Measurements from ENCODE around the gene C2CD2L. TPM values are rescaled to one million over a fixed set of nuclear protein-coding genes. Genes with fewer than 3 reads are reported as not detected.

C2CD2L gene
- total RNA-seq, 1 experiment from 2014 or later, result 5.6 TPM

DNA sequence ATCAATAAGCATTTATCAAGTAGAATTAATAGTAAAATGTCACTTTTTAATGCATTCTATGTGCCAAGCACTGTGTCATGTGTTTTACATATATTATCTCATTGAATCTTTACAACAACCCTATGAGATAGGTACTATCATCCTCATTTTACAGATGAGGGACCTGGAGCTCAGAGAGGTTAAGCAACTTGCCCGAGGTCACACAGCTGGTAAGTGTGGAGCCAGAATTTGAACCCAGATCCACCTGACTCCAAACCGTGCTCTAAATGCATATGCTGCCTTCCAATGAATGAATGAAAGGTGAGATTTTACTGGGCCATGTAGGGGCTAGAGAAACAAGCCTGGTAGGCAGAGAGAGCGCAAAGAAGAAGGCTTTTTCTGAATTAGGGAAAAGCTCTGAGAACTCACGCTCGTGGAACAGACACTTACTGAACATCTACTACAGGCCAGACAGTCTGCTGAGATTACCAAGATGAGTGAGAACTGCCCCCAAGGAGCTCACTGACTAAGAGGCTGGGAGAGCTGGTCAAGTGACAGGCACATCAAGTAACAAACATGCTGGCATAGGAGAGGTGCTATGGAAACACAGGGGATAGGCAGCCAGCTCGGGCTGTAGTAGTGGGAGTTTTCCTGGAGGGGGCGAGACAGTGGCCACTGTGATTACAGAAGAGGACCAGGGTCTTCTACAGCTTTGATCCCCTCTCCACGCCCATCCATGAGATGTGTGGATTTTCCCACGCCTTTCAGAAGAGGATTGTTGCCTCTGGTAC lies 46.1 kb downstream of the C2CD2L start:
- Mint-ChIP-seq H3K9me3 (no peaks in the 10 kb centered on the region), H3K4me3 (no peak overlapping the region), H3K27ac (peak overlapping the region in 1 of 3 experiments; percentile 59; a peak in 1 of 7 replicates), H3K27me3 (ENCODE audit: low read depth) (peaks cover 58% of the 10 kb centered on the region), H3K4me1 (peaks cover 11 to 18% of the 10 kb centered on the region in 2 experiments), H3K36me3 (ENCODE audit: insufficient read depth in 1 of 3, low read depth in 3 of 3) (no peaks in the 10 kb centered on the region; a peak in 1 of 7 replicates)
- Histone ChIP-seq H3K4ac (ENCODE audit: low read depth, low read length) (no peak overlapping the region), H3K23ac (ENCODE audit: insufficient read length, low read depth, low read length) (no peak overlapping the region), H3T11ph (ENCODE audit: low read length) (no peak overlapping the region), H2AK5ac (ENCODE audit: insufficient read length, low read length) (no peak overlapping the region), H3K27ac (ENCODE audit: insufficient read length, low read depth, low read length) (no peak overlapping the region), H3K27me3 (ENCODE audit: insufficient read depth, low read length) (peaks cover 16% of the 10 kb centered on the region), H4K20me1 (ENCODE audit: control insufficient read depth, insufficient read depth, insufficient read length) (no peaks in the 10 kb centered on the region), H3K14ac (ENCODE audit: insufficient read depth, low read length) (no peak overlapping the region), H3K4me1 (ENCODE audit: insufficient read depth, low read length) (no peaks in the 10 kb centered on the region; the same call in 1 of the 2 replicates), H4K8ac (replicated peaks; ENCODE audit: insufficient read length, low read depth, low read length) (no peak overlapping the region), H4K91ac (ENCODE audit: insufficient read length, low read depth, low read length) (no peak overlapping the region), H4K5ac (ENCODE audit: insufficient read length, low read depth, low read length) (no peak overlapping the region), H3K4me2 (ENCODE audit: insufficient read depth, insufficient read length, low read length) (no peak overlapping the region), H3K56ac (ENCODE audit: insufficient read length, low read depth, low read length) (no peak overlapping the region), H2BK15ac (ENCODE audit: low read depth, low read length) (no peak overlapping the region), H2AFZ (ENCODE audit: low read length) (no peak overlapping the region), H2BK12ac (ENCODE audit: insufficient read length, low read depth, low read length) (no peak overlapping the region), H3K18ac (ENCODE audit: insufficient read length, low read depth, low read length) (no peak overlapping the region), H3K23me2 (ENCODE audit: insufficient read length, low read depth, low read length, poor library complexity, severe bottlenecking) (peaks cover 16% of the 10 kb centered on the region), H3K79me1 (ENCODE audit: insufficient read depth, low read depth, low read length, poor library complexity, severe bottlenecking) (no peaks in the 10 kb centered on the region), H3K79me2 (ENCODE audit: insufficient read depth, low read length) (no peaks in the 10 kb centered on the region), H3K9me3 (ENCODE audit: control insufficient read depth, low read depth, low read length) (no peaks in the 10 kb centered on the region), H2BK120ac (ENCODE audit: low read depth, low read length, poor library complexity, severe bottlenecking) (no peak overlapping the region), H2BK20ac (ENCODE audit: low read depth, low read length, poor library complexity, severe bottlenecking) (no peak overlapping the region), H3K9ac (ENCODE audit: extremely low read depth, insufficient read length, low read length) (no peak overlapping the region), H2BK5ac (ENCODE audit: insufficient read length, low read length) (no peak overlapping the region)
- peak; percentile 61 for DNase-seq
- no CpG with 5 or more reads among the region's 9 CpGs for WGBS (ENCODE audit: extremely low coverage, insufficient read length, low lambda C conversion rate)
- TF ChIP-seq CTCF (conservative IDR thresholded peaks at IDR 0.05), result peak; percentile 53

All from H9 (cell line).